GM18505 (cell line): ENCODE results near the gene FADS1.

Experiments used
- ATAC-seq: cut with Tn5 transposase; IDR thresholded peaks from one replicate; pipeline ENCODE4 v1.9.1; 2021; ENCODE audit not compliant: unreplicated experiment
- POLR2A ChIP-seq: IDR thresholded peaks from 4 replicates; pipeline ENCODE4 v1.6.1; 2011; ENCODE audit warnings: borderline replicate concordance; ENCODE audit not compliant: insufficient read depth, insufficient read length; ENCODE audit errors: extremely low read depth

Gene FADS1

DNA sequence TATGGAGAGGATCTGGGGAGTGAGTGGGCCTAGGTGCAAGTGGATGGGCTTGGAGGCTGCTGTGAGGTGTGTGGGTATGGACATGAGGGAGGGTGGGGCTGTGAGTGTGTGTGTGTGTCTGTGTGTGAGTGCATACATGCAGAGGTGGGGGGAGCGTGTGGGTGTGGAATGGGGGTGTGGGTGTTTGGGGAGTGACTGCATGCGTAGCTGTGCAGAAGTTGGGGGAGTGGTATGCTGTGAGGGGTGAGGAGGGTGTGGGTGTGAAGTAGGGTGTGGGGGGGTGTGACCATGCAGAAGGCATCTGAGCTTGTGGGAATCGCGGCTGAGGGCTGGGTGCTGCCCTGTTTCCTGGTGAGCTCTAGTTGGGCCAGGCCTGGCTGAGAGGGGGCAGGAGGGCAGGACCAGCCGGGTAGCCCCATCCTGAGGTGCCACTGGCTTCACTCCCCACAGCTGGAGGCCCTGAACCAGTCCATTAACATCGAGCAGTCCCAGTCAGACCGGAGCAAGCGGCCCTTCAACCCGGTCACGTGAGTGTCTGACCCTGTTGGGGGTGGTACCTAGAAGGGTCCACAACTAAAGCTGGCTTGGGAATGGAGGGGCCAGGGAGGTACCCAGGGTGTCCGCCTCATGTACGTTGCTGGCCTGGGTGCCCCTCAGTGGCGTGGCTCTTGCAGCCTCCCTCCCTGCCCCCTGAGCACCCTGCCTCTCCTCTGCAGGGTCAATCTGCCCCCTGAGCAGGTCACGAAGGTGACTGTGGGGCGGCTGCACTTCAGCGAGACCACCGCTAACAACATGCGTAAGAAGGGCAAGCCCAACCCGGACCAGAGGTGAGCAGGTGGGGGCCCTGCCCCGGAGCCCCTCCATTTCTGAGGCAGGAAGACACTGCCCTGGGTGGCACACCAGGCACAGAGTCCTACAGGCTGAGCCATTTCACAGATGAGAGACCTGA lies 40.9 kb downstream of the FADS1 start:
- no peak for TF ChIP-seq POLR2A
- no peak for ATAC-seq

DNA sequence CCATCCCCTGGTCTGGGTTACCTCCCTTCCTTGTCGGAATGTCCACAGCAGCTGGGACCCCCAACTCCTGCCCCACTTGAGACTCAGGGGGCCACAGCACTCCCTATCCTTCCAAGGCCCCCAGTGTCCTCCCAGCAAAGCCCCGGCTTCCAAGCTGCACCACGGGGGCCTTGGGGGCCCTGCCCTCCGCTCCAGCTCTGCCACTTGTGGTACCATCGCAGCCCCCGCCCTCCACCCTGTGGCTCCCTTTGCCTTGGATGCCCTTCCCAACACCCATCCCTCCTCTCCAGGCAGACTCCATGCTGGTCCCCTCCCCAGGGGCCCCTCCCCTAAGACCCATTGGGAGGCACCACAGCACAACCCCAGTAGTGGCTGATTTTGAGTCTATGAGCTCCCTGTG lies 41.7 kb downstream of the FADS1 start:
- no peak for ATAC-seq
- no peak for TF ChIP-seq POLR2A

DNA sequence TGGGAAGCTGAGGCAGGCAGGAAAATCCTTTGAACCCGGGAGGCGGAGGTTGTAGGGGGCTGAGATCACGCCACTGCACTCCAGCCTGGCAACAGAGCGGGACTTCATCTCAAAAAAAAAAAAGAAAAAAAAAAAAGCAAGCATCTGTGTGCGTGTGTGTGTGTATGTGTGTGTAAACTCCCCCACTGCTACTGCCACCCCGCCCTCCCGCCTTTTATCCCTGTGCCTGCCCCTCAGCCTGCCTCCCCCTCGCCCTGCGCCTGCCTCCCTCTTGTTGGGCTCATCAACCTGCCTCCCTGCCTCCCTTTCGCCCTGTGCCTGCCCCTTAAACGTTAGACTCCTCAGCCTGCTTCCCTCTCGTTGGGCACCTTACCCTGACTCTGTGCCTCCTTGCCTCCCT lies 42.4 kb downstream of the FADS1 start:
- no peak for ATAC-seq
- TF ChIP-seq POLR2A = no peak

DNA sequence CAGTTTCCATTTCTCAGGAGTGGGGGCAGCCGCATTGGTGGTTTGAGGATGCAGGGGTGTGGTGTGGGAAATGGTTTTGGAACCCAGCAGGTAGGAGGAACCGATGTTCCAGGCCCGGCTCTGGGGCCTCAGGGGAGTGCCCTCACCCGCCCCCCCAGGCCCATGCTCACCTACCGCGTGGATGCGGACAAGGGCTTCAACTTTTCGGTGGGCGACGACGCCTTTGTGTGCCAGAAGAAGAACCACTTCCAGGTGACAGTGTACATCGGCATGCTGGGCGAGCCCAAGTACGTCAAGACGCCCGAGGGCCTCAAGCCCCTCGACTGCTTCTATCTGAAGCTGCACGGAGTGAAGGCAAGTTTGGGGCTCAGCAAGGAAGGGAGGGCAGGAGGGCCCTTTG lies 43.0 kb downstream of the FADS1 start:
- no peak for TF ChIP-seq POLR2A
- no peak for ATAC-seq

DNA sequence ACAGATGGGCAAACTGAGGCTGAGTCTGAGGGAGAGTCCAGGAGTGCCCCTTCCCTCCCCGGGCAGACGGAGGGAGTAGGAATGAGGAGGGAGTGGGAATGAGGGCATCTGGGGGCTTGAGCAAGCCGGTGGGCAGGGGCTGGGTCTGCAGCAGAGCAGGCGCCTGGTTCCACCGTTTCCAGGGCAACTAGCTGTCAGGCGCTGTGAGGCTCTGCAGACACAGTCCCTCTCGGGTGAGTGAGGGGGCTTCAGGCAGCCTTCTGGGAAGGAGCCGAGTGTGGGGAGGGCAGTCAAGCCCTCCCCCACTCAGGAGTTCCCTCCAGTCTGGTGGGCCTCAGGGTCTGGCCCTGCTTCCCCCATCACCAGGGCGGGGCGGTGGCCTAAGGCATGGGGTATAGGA lies 43.4 kb downstream of the FADS1 start:
- no peak for TF ChIP-seq POLR2A
- ATAC-seq = no peak

DNA sequence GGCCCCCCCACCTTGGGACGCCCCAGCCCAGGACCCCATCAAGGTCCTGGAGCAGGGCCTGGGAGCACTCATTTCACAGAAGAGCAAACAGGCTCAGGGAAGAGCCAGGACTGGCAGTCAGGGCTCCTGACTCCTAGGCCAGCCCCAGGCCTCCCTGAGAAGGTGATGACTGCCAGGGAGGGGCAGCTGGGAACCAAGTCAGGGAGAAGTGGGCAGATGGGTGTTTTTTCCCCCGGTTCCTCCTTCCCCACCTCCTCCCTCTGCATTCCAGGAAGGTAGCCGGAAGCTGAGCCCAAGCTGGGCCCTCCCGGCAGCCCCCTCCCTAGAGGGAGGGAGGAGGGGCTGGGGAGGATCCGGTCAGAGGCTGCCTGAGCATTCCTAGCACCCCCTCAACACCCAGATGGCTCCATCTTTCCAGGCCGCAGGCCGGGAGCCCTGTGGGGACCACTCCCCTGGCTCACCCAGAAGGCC lies 44.8 kb downstream of the FADS1 start:
- TF ChIP-seq POLR2A = no peak
- no peak for ATAC-seq

DNA sequence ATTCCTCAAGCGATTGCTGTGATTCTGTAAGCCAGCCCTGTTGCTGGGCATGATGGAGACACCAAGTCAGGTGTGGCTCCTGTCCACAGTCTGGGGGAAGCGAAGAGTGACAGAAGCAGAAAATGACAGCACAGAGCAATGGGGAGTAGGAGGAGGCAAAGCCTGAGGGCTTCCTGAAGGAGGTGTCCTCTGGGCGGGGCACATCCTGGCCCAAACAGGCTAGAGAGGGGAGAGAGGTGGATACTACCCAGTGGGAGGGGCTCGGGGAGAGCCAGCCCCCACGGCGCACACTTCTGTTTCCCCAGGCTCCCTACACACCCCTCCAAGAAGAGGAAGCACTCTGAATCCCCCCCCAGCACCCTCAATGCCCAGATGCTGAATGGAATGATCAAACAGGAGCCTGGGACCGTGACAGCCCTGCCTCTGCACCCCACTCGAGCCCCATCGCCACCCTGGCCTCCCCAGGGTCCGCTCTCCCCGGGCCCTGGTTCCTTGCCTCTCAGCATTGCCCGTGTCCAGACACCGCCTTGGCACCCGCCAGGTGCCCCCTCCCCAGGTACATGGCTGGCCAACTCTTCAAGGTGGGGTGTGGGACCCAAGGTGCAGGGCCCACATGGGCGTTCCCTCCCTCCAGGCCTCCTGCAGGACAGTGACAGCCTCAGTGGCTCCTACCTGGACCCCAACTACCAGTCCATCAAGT lies 45.5 kb downstream of the FADS1 start:
- TF ChIP-seq POLR2A = no peak
- no peak for ATAC-seq

DNA sequence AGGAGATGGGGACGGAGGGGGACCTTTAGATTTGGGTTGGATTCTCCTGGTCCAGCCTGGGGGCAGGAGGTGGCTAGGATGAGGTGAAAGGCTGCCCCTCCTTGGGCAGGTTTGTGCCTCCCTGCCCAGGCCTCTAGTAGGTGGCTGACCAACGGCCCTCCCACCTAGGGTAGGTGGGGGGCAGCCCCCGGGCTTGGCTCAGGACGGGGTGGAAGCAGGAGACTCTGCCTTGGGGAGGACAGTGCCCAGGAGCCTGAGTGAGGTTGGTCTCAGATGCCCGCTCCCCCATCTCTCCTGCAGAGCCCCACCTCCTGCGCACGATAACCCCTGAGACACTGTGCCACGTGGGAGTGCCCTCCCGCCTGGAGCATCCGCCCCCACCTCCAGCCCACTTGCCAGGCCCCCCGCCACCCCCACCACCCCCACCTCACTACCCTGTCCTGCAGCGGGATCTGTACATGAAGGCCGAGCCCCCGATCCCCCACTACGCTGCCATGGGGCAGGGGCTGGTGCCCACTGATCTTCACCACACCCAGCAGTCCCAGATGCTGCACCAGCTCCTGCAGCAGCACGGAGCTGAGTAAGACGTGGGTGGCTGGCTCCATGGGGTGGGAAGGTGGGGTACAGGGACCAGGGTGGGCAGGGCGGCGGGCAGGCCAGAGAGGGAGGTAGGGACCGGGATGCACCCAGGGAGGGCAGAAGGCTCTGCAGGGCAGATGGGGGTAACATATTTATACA lies 46.7 kb downstream of the FADS1 start:
- no peak for ATAC-seq
- no peak for TF ChIP-seq POLR2A

DNA sequence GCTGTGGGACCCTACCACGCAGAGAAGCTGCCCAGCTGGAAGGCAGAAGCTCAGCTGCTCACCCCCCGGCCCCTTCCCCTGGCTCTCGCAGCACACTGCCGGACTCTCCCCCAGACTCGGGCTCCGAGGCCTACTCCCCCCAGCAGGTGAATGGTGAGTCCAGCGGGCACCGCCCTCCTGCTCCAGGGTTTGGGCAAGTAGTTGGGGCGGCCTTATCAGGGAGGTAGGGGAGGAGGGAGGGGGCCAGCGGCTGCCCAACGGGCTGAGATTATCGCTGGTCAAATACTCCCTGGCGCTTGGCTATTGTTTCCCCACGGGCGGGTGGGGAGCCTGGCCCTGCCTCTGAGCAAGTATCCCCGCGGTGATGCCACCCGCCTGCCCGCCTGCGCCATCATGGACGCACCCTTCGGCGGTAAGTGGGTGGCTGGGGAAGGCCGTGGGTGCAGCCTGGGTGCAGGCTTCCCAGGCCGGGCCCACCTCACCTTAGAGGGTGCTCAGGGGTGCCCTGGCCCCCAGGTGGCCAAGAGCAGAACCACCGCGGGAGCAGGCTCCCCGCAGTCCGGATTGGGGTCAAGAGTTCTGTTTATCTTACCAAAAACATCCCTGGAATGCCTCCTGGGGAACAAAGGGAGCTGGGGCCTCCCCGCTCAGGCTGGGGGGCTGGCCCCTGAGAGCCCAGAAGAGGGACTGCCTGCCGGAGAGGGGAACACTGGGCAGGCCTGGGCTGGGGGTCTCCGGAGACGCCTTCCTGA lies 47.5 kb downstream of the FADS1 start:
- no peak for TF ChIP-seq POLR2A
- ATAC-seq = no peak

DNA sequence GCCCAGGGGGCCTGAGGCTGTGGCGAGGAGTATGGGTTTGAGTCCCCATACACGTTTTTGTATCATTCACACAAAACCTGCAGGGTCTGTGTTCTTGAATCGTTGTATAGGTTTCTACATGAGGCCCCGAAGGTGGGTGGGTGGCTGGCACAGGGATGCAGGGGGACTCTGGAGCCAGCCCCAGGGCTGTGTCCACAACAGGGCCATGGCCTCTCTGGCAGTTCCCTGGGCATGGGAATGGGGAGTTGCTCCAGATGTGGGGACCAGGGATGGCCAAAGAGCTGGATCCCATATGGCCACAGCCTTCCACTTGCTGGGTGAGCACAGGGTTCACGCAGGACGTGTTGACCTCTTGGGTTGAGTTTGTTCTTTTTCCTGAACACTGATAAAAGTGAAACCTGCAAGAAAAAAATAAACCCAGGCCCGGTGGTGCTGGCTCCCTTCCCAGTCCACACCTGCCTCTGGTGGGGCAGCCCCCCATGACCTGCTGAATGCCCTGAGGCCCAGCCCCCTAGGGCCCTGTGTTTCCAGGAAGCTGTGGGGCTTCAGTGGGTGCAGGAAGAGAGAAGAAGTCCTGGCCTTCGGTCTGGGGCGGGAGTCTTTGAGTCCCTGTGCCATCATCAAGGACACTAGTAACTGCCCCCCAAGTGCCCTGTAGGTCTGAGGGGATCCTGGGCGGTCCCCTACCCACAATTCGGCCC lies 48.3 kb downstream of the FADS1 start:
- no peak for TF ChIP-seq POLR2A
- no peak for ATAC-seq

DNA sequence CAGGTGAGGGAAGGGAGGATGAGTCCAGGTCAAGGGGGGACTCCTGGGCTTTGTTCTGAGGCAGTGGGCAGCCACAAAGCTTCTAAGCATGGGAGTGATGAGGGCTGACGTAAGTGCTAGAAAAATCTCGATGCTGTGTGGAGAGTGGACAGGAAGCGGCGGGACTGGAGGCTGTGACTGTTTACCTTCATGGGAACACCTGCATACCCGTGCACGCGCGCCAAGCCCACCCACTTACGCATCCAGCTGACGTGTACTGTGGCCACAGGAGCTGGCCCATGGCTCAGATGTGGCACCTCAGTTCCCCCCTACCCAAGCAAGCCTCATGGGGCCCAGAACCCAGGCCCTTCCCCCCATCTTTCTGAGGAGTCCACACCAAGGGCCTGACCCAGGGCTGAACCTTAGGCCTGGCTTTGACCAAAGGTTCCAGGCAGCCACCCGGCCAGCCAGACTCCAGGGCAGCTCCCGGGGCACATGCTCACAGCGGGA lies 50.4 kb downstream of the FADS1 start:
- TF ChIP-seq POLR2A = no peak
- no peak for ATAC-seq
